H7 (cell line): Measurements from ENCODE around the gene STX18. TPM values are rescaled to one million over a fixed set of nuclear protein-coding genes. Genes with fewer than 3 reads are reported as not detected.

Source experiments
- DNase-seq: peaks from one replicate; pipeline ENCODE4 v3.0.0; 2012
- H3K27me3 ChIP-seq: 2 replicates; pipeline ENCODE4 v1.6.0; 2011; ENCODE audit warnings: mild to moderate bottlenecking, low read length; ENCODE audit not compliant: control insufficient read depth, insufficient read depth
- H3K36me3 ChIP-seq: replicated peaks from 2 replicates; pipeline ENCODE4 v1.5.1; 2011; ENCODE audit warnings: low read length; ENCODE audit not compliant: control insufficient read depth, insufficient read depth
- H3K4me3 ChIP-seq: 2 replicates; pipeline ENCODE4 v1.5.1; 2011; ENCODE audit warnings: low read depth, mild to moderate bottlenecking, control low read depth, low read length, moderate library complexity; ENCODE audit not compliant: insufficient read depth
- total RNA-seq: library from RNA; depleted of rRNA; stranded (reverse); fragments of >200 nt; shearing (Covaris generic); gene quantifications from 2 replicates; pipeline ENCODE4 v1.2.3, GENCODE V29; 2014

STX18 gene
- total RNA-seq, 1 experiment from 2014 or later, result 16.1 TPM

DNA sequence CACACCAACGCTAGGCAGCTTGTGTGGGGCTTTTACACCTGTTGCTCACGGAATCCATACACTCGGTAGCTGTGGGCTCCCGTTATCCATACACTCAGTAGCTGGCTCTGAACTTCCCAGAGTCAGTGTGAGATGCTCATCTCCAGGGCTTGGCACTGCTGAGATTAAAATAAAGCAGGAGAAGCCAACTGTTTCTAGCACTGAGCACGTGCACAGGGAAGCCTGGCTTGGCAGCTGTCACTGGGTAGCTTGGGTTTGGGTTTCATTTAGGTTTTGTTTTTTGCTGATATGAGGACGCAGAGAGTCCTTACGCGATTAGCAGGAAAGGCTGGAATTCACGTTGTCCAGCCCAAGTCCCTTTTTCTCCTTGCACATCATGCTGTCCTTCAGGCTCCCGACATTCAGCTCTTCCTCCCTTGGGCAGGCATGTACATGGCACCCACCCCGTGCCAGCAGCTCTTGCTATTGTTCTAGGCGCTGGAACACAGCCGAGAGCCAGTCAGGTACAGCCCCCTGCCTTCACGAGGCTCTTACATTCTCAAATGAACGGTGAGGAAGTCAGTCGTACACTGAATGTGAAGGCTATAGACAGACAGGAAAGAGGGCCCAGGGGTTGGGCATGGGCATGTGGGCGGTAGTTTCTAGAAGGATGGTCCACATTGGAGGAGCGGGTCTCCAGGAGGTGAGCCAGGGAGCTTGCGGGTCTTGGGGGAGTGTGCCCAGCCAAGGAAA, 129.0 kb downstream of the STX18 start:
- DNase-seq, result no peak
- Histone ChIP-seq H3K4me3 (no peak overlapping the region), H3K27me3 (no peaks in the 10 kb centered on the region), H3K36me3 (peaks cover 3% of the 10 kb centered on the region)

DNA sequence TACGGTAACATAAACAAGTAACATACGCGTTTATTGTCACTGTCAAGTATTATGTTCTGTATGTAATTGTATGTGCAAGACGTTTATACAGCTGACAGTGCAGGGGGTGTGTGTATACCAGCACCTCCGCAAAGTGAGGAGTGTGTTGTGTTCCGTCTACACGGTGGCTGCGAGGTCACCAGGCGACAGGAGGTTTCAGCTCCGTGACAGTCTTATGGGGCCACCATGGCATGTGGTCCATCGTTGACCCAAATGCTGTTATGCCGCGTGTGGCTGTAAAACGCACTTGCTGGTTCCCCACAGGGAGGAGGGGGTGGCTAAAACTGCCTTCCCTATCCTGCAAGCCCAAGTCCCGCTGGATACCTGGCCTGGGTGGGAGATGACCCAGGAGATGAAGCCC, 129.9 kb downstream of the STX18 start:
- no peak for DNase-seq
- no peaks in the 10 kb centered on the region for H3K27me3 ChIP-seq

DNA sequence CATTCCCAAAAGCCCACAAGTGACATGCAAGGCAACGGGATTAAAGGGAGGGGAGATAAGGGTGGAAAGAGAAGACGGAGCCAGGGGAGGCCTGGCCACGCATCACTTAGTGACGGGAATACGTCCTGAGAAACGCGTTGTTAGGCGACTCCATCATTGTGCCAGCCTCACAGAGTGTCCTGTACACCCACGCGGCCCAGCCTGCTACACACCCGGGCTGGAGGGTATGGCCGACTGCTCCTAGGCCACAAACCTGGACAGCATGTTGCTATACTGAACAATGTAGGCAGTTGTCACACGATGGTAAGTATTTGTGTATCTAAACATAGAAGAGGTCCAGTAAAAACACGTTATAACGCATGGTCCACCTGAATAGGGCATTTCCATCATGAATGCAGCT, 131.6 kb downstream of the STX18 start:
- Histone ChIP-seq H3K4me3 (no peak overlapping the region), H3K36me3 (peaks cover 3% of the 10 kb centered on the region), H3K27me3 (no peaks in the 10 kb centered on the region)
- no peak for DNase-seq

More for the DNA sequence above, 129.9 kb downstream of the STX18 start:
- Histone ChIP-seq H3K36me3 (peaks cover 3% of the 10 kb centered on the region), H3K4me3 (no peak overlapping the region)

DNA sequence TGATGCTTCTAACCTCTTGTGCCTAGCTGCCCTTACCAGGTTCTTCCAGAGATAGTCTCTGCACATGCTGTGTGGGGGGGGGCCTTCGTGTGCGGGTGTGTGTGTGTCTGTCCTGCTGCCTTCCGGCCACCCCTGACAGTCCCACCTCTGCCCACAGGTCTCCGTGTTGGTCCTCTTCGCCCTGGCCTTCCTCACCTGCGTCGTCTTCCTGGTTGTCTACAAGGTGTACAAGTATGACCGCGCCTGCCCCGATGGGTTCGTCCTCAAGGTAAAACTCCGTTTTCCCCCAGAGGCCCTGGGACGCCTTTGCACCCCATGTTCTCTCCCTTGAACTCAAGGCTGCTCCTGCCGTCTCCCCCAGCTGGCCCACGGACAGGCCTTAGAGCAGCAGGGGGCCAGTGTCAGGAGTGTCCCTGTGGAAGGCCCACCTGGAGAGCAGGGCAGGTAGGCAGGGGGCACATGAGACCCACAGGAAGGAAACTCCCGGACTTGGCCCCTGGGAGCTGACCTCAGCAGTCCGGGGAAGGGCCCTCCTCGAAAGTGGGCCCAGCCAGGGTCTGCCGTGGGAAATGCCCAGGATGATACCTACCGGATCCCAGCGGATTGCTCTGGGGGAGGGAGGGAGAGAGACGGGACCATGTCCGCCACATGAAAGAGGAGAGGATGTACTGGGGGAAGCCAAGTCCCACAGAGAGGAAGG, 132.3 kb downstream of the STX18 start:
- no peak for DNase-seq
- H3K27me3 ChIP-seq, result no peaks in the 10 kb centered on the region
- peaks cover 3% of the 10 kb centered on the region for H3K36me3 ChIP-seq
- H3K4me3 ChIP-seq, result no peak overlapping the region

DNA sequence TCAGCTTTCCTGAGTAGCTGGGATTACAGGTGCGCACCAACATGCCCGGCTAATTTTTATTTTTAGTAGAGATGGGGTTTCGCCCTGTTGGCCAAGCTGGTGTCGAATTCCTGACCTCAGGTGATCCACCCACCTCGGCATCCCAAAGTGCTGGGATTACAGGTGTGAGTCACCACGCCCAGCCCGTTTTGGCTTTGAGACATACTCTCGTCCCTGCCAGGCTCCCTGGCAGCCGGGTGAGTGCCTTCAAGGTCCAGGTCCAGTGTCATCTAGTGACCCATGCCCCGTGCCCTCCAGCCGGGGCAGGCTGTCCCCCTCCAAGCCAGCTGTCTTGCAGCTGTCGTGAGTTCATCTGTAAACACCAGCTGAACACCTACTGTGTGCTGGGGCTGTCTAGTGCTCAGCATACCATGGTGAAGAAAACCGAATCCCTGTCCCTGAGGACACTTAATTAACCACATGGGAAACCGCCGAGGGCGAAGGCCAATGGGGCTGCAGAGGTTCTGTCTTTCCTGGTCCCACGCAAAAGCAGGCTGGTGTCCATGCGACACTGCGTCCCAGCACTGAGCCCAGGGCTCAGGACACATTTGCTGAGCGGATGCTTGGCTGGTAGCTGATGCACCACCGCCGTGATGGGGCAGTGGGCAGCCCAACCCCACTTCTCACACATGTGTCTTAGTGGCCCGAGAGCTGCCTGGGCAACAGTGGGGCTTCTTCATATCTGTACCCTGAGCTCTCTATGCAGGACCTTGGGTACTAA, 133.1 kb downstream of the STX18 start:
- DNase-seq, result no peak
- H3K36me3 ChIP-seq, result peaks cover 3% of the 10 kb centered on the region
- no peaks in the 10 kb centered on the region for H3K27me3 ChIP-seq
- H3K4me3 ChIP-seq, result no peak overlapping the region

DNA sequence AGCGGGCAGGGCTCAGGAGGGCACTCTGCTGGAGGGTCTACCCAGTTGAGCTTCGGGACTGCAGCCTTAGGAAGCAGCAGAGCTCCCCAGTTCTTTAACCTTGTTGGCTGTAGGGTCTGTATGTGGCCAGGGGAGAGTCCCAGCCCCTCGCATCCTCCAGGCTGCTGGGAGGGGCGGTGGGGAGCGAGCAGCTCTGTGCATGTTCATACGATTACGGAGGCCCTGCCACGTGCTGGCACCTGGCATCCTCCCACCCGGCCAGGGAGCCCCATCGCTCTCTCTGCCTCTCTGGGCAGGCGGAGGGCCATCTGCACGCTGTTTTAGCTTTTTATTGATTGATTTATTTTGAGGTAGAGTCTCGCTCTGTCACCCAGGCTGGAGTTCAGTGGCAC, 133.7 kb downstream of the STX18 start:
- H3K36me3 ChIP-seq, result peaks cover 3% of the 10 kb centered on the region
- DNase-seq, result peak; percentile 60
- no peaks in the 10 kb centered on the region for H3K27me3 ChIP-seq
- H3K4me3 ChIP-seq, result no peak overlapping the region

DNA sequence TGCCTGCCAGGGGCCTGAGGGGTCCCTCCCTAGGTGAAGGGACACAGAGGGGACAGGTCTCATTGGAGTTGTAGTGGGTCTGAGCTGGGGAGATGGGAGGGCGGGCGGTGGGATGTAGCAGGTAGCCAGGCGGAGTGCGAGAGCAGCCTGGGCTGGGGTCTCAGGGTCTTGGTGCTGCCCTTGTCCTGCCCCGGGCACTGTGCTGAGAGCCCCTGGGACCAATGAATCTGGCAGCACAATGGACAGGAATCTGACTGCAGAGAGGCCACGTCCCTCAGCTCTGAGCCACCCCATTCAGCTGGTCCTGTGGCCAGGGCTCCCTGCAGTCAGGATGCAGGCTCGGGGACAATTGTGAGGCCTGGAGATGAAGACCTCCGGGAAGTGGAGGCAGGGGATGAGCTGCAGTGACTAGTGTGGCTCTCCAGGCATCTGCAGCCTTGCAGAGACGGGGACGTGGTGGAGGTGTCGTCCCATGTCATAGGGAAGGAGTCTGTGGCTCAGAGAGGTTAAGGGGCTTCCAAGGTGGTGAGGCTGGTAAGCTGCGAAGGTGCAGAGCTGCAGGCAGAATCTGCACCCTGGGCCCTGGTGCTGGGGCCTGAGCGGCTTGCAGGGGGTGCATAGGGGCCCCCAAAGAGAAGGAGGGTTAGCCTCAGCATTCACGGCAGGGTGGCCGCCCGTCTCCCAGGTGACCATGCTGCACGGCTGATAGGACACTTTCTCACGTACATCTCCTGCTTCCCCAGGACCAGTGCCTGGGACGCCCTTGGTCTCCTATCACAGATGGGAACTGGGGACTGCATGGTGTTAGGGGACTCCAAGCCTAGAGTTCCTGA, 134.3 kb downstream of the STX18 start:
- DNase-seq, result no peak
- no peaks in the 10 kb centered on the region for H3K27me3 ChIP-seq
- peaks cover 3% of the 10 kb centered on the region for H3K36me3 ChIP-seq
- H3K4me3 ChIP-seq, result no peak overlapping the region

DNA sequence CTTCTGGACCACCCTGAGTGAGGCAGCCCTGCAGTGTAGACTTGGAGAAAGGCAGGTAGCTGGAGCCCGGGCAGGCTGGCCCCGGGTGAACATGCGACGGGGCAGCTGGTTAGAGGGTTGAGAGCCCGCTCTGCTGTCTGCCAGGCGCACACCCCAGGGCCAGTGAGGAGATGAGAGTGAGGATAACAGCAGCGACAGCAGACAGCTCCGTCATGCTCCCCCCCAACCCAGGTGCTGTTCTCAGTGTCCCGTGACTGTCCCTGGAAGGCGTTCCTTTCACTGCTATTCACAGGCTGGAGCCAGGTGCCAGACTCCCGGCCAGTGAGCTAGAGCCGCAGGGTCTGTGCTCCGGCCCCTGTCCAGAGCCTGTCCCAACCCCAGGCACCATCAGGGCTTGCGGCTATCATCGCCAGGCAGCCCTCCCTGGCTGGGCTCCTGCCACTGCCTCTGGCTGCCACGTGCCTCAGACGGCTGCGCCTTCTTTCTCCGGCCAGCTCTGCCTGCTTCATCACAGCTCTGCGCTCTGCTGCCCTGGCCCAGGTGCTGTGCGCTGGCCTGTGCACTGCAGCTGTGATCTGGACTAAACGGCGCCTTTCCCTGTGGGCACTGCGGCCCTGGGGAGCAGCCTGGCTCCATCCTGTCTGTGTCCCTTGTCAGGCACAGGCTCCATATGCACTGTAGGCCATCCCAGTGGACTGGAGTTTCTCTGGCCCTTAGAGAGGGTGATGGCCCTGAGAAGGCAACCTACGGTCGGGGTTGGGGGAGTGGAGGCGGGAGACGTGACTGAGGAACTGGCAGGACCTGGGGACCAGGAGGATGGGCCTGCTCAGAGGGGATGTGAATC, 135.2 kb downstream of the STX18 start:
- DNase-seq, result peak; percentile 52
- H3K36me3 ChIP-seq, result peaks cover 3% of the 10 kb centered on the region
- no peaks in the 10 kb centered on the region for H3K27me3 ChIP-seq
- no peak overlapping the region for H3K4me3 ChIP-seq

DNA sequence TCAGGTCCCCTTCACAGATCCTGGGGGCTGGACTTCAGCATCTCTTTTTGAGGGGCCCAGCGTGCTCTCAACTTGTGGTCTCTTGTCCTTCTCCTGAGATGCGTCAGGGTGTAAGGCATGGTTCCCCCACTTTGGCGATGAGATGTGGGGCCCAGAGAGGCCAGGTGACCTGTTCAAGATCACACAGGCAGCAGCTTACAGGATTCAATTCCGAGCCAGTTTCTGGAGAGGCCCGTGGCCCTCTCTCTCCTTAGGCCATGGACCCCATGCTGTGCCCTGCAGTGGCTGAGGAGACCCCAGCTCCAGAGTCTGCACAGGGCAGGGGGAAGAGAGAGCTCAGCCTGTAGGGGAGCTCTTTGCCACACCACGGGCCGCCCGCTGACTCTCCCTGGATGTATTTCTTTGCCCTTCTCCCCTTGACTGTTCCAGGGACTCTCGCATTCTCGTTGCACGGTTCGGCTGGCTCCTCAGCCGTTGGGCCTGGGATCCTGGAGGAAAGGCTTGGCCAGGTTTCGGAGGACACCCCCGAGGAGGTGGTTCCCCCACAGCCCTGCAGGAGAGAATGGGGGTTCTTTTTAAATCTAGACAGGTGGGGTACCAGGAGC, 136.4 kb downstream of the STX18 start:
- Histone ChIP-seq H3K4me3 (no peak overlapping the region), H3K27me3 (no peaks in the 10 kb centered on the region), H3K36me3 (peaks cover under 1% of the 10 kb centered on the region)
- DNase-seq, result peak; percentile 60

DNA sequence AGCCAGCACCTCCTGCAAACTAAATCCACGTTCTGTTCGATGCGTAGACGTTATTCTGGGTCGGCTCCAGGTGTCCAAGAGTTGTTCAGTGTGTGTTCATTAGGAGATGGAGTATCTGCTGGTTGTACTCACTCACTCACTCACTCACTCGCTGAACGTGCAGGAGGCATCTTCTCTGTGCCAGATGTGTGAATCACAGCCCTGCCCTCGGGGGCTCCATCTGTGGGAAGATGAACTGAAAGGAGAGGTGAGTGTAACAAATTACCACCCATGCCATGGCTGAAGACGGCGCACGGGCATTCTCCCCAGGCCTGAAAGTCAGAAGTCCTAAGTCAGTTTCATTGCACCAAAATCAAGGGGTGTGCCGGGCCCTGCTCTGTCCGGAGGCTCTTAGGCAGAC, 138.9 kb downstream of the STX18 start:
- no peaks in the 10 kb centered on the region for H3K36me3 ChIP-seq
- H3K27me3 ChIP-seq, result no peaks in the 10 kb centered on the region
- no peak for DNase-seq
- no peak overlapping the region for H3K4me3 ChIP-seq

DNA sequence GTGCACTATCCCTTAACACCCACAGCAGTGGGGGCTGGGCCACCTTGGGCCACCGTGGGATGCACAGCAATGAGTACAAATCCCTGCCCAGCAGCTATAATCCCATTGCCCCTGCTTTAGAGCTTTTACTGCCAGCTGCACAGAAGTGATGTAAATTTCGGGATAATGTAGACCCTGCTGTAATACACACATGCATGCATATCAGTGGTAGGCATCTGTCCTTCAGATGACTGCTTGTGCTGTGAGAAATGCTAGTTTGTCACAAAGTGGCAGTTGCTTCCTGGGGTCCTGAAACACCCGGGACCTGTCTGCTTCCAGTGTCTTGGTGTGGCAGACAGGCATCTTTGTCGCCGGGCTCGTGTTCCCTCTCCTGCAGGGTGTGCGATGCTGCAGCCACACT, 140.8 kb downstream of the STX18 start:
- no peaks in the 10 kb centered on the region for H3K36me3 ChIP-seq
- H3K27me3 ChIP-seq, result no peaks in the 10 kb centered on the region
- no peak for DNase-seq
- no peak overlapping the region for H3K4me3 ChIP-seq

DNA sequence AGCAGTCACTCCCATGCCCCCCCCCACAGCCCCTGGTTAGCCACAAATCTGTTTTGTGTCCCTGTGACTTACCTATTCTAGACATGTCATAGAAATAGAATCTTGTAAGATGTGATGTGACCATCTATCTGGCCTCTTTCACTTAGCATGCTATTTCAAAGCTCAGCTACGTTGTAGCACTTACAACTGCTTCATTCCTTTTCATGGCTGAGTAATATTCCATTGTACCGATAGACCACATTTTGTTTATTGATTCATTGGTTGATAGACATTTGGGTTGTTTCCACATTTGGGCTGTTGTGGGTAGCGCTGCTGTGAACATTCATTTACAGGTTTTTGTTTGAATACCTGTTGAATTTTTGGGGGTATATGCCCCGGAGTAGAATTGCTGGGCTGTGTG, 143.4 kb downstream of the STX18 start:
- no peaks in the 10 kb centered on the region; the same call in 1 of the 2 replicates for H3K36me3 ChIP-seq
- no peaks in the 10 kb centered on the region; the same call in 1 of the 2 replicates for H3K27me3 ChIP-seq
- no peak overlapping the region for H3K4me3 ChIP-seq
- no peak for DNase-seq

DNA sequence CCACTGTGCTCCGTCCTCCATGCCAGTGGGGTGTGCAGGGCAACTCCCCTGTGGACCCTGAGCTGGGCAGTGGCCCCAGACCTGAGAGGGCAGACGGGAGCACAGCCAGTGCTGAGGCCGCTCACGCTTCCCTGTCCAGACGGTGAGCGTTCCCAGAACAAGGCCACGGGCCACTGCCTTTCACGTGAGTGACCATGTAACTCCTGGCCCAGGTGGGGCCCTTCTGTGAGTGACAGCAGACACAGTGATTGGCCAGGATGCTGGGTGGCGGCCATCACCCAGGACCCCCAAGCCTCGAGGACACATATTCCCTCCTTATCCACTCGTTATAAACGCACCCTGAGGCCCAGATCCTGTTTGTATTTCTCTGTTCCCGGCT, 144.4 kb downstream of the STX18 start:
- Histone ChIP-seq H3K4me3 (no peak overlapping the region), H3K36me3 (no peaks in the 10 kb centered on the region; the same call in 1 of the 2 replicates), H3K27me3 (no peaks in the 10 kb centered on the region; the same call in 1 of the 2 replicates)
- no peak for DNase-seq
